ENCODE data around the gene TRIP10.
A peak's percentile ranks its signal among the peaks of the same experiment; 100 is the strongest.

TRIP10 gene

GRCh38 chr19:6694147-6694815 lies 45.2 kb upstream of the TRIP10 start:
- no peaks in the 10 kb centered on the region for H3K4me1 ChIP-seq (ENCODE audit: insufficient read depth, low read length, poor library complexity, severe bottlenecking)
- no peak for TF ChIP-seq EZH2phosphoT487 (IDR thresholded peaks at IDR 0.05; ENCODE audit: borderline replicate concordance)
- TF ChIP-seq, protein P1, sequence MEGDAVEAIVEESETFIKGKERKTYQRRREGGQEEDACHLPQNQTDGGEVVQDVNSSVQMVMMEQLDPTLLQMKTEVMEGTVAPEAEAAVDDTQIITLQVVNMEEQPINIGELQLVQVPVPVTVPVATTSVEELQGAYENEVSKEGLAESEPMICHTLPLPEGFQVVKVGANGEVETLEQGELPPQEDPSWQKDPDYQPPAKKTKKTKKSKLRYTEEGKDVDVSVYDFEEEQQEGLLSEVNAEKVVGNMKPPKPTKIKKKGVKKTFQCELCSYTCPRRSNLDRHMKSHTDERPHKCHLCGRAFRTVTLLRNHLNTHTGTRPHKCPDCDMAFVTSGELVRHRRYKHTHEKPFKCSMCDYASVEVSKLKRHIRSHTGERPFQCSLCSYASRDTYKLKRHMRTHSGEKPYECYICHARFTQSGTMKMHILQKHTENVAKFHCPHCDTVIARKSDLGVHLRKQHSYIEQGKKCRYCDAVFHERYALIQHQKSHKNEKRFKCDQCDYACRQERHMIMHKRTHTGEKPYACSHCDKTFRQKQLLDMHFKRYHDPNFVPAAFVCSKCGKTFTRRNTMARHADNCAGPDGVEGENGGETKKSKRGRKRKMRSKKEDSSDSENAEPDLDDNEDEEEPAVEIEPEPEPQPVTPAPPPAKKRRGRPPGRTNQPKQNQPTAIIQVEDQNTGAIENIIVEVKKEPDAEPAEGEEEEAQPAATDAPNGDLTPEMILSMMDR (conservative IDR thresholded peaks at IDR 0.05; ENCODE audit: low read length), result no peak
- no peak overlapping the region for H2AFZ ChIP-seq (ENCODE audit: low read length)
- H3K9me2 ChIP-seq (replicated peaks; ENCODE audit: low read depth, low read length), result no peaks in the 10 kb centered on the region
- no peaks in the 10 kb centered on the region for H3K36me3 ChIP-seq (ENCODE audit: insufficient read depth, low read length)
- H3K79me2 ChIP-seq (ENCODE audit: insufficient read depth, low read length), result no peaks in the 10 kb centered on the region
- no peak overlapping the region for H3K4me2 ChIP-seq (ENCODE audit: low read depth, low read length, poor library complexity, severe bottlenecking)
- H3K27me3 ChIP-seq (ENCODE audit: insufficient read depth, low read length, poor library complexity, severe bottlenecking), result no peaks in the 10 kb centered on the region
- H3F3A ChIP-seq (ENCODE audit: low read depth), result no peaks in the 10 kb centered on the region
- H4K20me1 ChIP-seq (ENCODE audit: insufficient read depth, low read length, poor library complexity, severe bottlenecking), result no peaks in the 10 kb centered on the region
- H3K9me3 ChIP-seq (ENCODE audit: insufficient read depth, low read depth, low read length), result no peaks in the 10 kb centered on the region
- no peak overlapping the region for H3K4me3 ChIP-seq (ENCODE audit: low read length, poor library complexity, severe bottlenecking)
- no peak overlapping the region for H3K9ac ChIP-seq (ENCODE audit: low read depth, low read length, poor library complexity, severe bottlenecking)

GRCh38 chr19:6696239-6696820 lies 43.1 kb upstream of the TRIP10 start:
- H3K36me3 ChIP-seq (ENCODE audit: insufficient read depth, low read length), result no peaks in the 10 kb centered on the region
- no peaks in the 10 kb centered on the region for H3K79me2 ChIP-seq (ENCODE audit: insufficient read depth, low read length)
- H3K9ac ChIP-seq (ENCODE audit: low read depth, low read length, poor library complexity, severe bottlenecking), result no peak overlapping the region
- H3K9me2 ChIP-seq (replicated peaks; ENCODE audit: low read depth, low read length), result no peaks in the 10 kb centered on the region
- no peak overlapping the region for H2AFZ ChIP-seq (ENCODE audit: low read length)
- no peaks in the 10 kb centered on the region for H3K27me3 ChIP-seq (ENCODE audit: insufficient read depth, low read length, poor library complexity, severe bottlenecking)
- H3K9me3 ChIP-seq (ENCODE audit: insufficient read depth, low read depth, low read length), result no peaks in the 10 kb centered on the region
- H3K4me1 ChIP-seq (ENCODE audit: insufficient read depth, low read length, poor library complexity, severe bottlenecking), result no peaks in the 10 kb centered on the region
- H3F3A ChIP-seq (ENCODE audit: low read depth), result no peaks in the 10 kb centered on the region
- H4K20me1 ChIP-seq (ENCODE audit: insufficient read depth, low read length, poor library complexity, severe bottlenecking), result no peaks in the 10 kb centered on the region
- no peak overlapping the region for H3K4me3 ChIP-seq (ENCODE audit: low read length, poor library complexity, severe bottlenecking)
- TF ChIP-seq, protein P1 (conservative IDR thresholded peaks at IDR 0.05; ENCODE audit: low read length), result no peak
- no peak overlapping the region for H3K4me2 ChIP-seq (ENCODE audit: low read depth, low read length, poor library complexity, severe bottlenecking)

GRCh38 chr19:6697291-6697690 lies 42.2 kb upstream of the TRIP10 start:
- Histone ChIP-seq H3K4me1 (ENCODE audit: insufficient read depth, low read length, poor library complexity, severe bottlenecking) (no peaks in the 10 kb centered on the region), H3F3A (ENCODE audit: low read depth) (no peaks in the 10 kb centered on the region), H2AFZ (ENCODE audit: low read length) (0 out of 2 replicates have a peak overlapping the region, but pooled peaks have one; percentile 15), H3K9me2 (replicated peaks; ENCODE audit: low read depth, low read length) (no peaks in the 10 kb centered on the region), H3K9me3 (ENCODE audit: insufficient read depth, low read depth, low read length) (no peaks in the 10 kb centered on the region), H3K79me2 (ENCODE audit: insufficient read depth, low read length) (no peaks in the 10 kb centered on the region), H3K36me3 (ENCODE audit: insufficient read depth, low read length) (no peaks in the 10 kb centered on the region), H3K27me3 (ENCODE audit: insufficient read depth, low read length, poor library complexity, severe bottlenecking) (no peaks in the 10 kb centered on the region), H4K20me1 (ENCODE audit: insufficient read depth, low read length, poor library complexity, severe bottlenecking) (no peaks in the 10 kb centered on the region), H3K4me2 (ENCODE audit: low read depth, low read length, poor library complexity, severe bottlenecking) (no peak overlapping the region), H3K4me3 (ENCODE audit: low read length, poor library complexity, severe bottlenecking) (no peak overlapping the region), H3K9ac (ENCODE audit: low read depth, low read length, poor library complexity, severe bottlenecking) (no peak overlapping the region)
- TF ChIP-seq, protein P1 (conservative IDR thresholded peaks at IDR 0.05; ENCODE audit: low read length), result no peak
- no peak for TF ChIP-seq EZH2phosphoT487 (IDR thresholded peaks at IDR 0.05; ENCODE audit: borderline replicate concordance)
